ENCODE data around the gene MT1G.

MT1G gene

DNA sequence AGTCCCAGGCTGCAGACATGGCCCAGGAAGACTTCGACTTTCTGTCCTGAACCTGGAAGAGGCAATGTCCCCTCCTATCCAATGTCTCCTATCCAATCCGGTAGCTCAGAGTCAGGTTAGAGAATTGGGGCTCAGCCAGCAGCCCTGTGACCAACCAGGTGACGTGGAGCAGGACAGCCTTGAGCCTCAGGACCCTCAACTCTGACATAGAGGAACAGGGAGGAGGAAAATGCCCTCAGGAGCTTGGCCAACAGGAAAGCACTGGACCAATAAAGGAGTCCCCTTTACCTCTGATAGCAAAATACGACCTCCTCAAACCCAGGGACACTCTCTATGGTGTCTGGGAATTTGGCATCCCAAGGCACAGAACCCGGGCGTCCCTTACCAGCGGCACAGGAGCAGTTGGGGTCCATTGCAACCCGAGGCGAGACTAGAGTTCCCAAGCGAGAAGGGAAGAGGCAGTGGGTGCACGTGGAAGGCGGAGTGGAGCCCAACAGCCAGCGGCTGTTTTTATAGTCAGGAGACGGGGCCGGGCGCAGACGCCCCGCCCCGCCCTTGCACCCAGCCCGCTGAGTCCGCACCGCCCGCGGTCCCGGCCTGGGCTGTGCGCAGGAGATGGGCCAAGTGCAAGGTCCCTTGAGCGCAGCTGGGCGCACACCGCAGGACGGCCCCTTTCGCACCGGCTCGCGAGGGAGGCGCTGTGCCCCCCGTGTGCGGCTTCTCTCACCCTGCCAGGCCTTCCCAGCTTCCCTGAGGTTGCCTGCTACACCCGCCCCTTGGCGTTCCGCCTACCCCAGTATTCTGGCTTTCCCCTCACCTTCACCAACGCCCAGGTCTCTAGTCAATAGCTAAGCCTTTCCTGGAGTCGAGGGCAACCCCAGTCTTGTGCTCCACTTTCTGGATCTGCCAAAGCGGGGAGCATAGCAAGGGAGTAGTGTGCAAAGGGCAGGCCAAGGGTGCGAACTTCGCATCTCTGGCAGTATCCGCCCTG lies at the start of gene MT1G:
MT1G (minus strand) TSS at position 485 of the 991 bp plus-strand sequence; CDS start at position 413, 72 bp downstream.
- no peak for TF ChIP-seq CTCF (IDR thresholded peaks at IDR 0.05)

- TF ChIP-seq CTCF (IDR thresholded peaks at IDR 0.05), result no peak
Observed at GRCh38 chr16:56716761-56717160, 48.9 kb upstream of the MT1G start.

- no peak for TF ChIP-seq CTCF (IDR thresholded peaks at IDR 0.05)
Observed at GRCh38 chr16:56715126-56715525, 47.3 kb upstream of the MT1G start.

DNA sequence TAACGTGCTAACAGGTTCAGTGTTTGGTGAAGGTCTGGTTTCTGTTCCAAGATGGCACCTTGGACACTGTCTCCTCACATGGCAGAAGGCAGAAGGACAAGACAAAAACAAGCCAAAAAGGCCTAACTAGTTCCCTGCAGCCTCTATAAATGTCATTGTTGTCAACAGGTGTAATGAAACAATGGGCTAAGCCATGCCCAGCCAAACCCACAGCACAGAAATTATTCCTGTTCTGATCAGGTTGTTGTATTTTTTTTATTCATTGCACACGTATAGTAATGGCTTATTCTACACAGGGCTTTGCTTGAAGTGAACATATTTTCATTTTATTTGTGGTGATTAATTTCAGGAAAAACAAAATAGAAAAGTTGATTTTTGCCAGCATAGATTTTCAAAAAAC lies 45.9 kb upstream of the MT1G start:
- TF ChIP-seq CTCF (IDR thresholded peaks at IDR 0.05), result no peak

DNA sequence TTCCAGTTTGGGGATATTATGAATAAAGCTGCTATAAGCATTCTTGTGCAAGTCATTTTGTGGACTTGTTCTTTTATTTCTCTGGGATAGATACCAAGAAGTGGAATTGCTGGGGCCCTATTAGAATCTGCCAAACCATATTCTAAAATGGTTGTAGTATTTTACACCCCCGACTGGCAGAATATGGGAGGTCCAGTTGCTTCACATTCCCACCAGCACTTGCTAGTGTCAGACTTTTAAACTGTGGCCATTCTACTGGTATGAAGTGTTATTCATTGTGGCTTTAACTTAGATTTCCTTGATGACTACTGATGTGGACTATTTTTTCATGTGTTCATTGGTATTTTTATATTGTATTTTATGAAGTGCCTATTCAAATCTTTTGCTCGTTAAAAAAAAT lies 44.0 kb upstream of the MT1G start:
- TF ChIP-seq CTCF (IDR thresholded peaks at IDR 0.05), result no peak

DNA sequence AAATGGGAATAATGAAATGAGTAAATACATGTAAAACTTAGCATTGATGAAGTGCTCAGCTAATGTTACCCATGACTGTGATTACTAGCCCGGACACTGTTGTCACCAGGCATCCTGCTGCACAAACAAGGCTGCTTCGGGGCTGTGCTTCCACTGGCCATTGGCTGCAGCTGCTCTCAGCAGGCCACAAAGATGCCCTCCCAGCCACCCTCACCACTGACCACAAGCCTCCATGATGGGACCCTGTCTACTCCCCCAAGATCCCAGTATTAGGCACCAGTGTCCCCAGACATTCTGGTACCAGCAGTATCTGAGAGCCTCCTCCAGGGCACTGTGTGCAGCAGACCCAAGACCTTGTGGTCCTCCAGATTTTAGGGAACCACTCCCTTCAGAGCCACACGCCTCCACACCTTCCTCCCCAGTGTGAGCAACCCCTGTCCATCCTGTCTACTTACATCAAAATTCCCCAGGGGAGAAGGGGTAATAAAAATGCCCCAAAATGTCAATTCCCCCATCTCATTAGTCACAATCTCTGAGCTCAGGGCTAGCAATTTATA lies 42.4 kb upstream of the MT1G start:
- TF ChIP-seq CTCF (IDR thresholded peaks at IDR 0.05), result no peak

DNA sequence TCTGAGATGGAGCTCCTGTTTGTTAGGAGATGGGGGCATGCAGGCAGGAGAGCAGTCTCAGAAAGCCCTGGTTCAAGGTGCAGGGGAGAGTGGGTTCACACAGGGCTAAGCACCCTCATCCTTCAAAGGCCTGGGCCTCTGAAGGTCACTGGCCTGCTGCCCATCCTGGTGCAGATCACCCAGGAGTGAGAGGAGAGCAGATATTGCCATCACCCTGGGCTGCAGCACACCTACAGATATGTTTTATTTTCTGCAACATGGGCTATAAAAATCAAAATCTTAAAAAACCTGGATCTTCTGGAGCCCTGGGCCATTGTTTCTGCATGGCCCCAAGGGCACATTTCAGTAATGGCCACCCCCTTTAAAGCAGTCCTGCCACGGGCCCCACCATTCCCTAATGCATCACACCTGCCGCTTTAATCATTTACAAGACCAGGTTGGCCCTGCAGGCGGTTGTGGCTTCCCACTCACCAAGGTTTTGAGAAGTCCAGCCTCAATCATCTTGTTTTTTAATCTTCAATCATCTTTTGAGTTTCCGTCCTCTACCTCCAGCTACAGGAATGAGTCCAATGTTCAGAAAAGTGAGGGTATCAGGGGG lies 41.7 kb upstream of the MT1G start:
- no peak for TF ChIP-seq CTCF (IDR thresholded peaks at IDR 0.05)

Measured in LNCAP (cell line).